Fibroblast of lung (primary cell): ENCODE data around the gene DLG2.

Experiments
- EZH2 ChIP-seq: IDR thresholded peaks from 2 replicates; pipeline ENCODE4 v1.5.1; 2012; ENCODE audit warnings: low read length, control low read depth, mild to moderate bottlenecking; ENCODE audit errors: missing control alignments
- TF ChIP-seq, protein P1 (sequence below), 2 donors: IDR thresholded peaks in 1 of 2; conservative IDR thresholded peaks in 1 of 2; 1 replicate in 1 of 2; 2 replicates in 1 of 2; pipeline ENCODE4 v1.5.1; 2011 to 2012; ENCODE audit warnings: low read length in 2 of 2, control low read depth in 1 of 2, inconsistent platforms in 1 of 2, low read depth in 1 of 2, mild to moderate bottlenecking in 1 of 2

DNA sequence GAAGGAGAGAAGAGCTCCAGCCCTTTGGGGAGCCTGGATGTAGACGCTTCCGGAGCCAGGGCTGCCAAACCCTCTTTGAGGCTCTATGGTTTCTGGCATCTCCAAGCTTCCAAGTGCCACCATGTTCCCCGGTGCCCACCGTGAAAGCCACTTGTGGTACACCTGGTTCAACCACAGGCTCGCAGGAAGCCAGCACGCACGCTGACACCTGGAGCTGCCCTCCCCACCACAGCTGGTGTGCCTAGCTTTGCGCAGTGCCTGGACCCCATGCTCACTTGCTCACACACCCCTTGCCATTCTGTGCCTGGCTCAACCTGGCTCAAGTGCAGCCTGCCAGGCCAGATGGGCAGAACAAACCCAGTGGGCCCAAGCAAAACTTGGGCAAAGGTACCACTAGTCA lies 831.4 kb downstream of the DLG2 start:
- TF ChIP-seq, protein P1, sequence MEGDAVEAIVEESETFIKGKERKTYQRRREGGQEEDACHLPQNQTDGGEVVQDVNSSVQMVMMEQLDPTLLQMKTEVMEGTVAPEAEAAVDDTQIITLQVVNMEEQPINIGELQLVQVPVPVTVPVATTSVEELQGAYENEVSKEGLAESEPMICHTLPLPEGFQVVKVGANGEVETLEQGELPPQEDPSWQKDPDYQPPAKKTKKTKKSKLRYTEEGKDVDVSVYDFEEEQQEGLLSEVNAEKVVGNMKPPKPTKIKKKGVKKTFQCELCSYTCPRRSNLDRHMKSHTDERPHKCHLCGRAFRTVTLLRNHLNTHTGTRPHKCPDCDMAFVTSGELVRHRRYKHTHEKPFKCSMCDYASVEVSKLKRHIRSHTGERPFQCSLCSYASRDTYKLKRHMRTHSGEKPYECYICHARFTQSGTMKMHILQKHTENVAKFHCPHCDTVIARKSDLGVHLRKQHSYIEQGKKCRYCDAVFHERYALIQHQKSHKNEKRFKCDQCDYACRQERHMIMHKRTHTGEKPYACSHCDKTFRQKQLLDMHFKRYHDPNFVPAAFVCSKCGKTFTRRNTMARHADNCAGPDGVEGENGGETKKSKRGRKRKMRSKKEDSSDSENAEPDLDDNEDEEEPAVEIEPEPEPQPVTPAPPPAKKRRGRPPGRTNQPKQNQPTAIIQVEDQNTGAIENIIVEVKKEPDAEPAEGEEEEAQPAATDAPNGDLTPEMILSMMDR (conservative IDR thresholded peaks at IDR 0.05 in 1 of 2, IDR thresholded peaks at IDR 0.05 in 1 of 2; ENCODE audit: low read depth in 1 of 2, low read length in 2 of 2), result no peak
- no peak for TF ChIP-seq EZH2
